GM11168 (cell line): ENCODE measurements around the gene CD59.

Experiments
- in situ Hi-C: fragments of 300-500 bp; cut with MboI; formaldehyde crosslinking; loops from one replicate; pipeline ENCODE4 v1.12.0; 2022; ENCODE audit warnings: low sequenced_read_pairs; ENCODE audit not compliant: unreplicated experiment

CD59 gene, protein sequence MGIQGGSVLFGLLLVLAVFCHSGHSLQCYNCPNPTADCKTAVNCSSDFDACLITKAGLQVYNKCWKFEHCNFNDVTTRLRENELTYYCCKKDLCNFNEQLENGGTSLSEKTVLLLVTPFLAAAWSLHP

DNA sequence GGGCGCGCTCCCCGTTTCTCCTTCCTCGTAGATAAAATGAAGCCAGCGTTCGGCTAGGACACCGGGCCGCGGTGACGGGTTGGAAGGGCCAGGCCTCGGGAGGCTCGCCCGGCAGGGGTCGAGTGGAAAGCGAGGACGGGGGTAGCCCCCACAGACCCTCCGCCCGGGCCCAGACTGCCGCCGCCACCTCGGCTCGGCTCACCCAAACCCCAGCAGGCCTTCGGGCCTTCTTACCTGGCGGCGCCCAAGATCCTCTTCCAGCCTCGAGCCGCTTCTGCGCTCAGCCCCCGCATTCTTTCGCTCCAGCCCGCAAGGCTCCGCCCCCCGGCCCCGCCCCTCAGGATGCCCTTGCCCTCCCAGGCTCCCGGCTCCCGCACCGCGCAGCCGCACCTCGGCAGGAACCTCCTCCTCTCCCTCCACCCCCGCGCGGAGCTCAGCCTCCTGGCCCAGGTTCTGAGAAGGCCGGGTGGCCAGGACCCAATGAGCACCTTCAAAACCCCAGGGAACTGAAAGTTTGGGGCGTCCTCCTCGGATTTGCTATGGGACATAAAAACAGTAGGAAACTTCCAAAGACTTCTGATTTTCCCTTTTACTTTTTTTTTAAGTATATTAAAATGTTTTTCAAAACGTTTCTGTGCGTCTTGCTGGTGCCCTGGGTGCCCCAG lies at the start of gene CD59:
Gene CD59 (minus strand): TSS at position 276 of the 665 bp plus-strand sequence. CDS start 13,978 bp downstream, outside the sequence.
- in situ Hi-C loops = no loop called here

DNA sequence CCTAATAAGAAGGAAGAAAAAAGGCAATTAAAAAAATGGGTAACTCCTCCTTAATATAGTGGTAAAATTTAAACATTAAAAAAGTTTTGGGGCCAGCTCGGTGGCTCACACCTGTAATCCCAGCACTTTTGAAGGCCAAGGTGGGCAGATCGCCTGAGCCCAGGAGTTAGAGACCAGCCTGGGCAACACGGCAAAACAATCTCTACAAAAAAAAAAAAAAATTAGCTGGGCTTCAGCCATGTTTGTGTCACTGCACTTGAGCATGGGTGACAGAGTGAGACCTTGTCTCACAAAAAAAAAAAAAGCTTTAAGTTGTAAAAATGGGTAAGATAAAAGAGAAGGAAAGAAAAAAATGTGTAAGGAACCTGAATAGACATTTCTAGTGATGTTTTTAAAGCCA lies 49.4 kb upstream of the CD59 start:
- in situ Hi-C loops = no loop called here

DNA sequence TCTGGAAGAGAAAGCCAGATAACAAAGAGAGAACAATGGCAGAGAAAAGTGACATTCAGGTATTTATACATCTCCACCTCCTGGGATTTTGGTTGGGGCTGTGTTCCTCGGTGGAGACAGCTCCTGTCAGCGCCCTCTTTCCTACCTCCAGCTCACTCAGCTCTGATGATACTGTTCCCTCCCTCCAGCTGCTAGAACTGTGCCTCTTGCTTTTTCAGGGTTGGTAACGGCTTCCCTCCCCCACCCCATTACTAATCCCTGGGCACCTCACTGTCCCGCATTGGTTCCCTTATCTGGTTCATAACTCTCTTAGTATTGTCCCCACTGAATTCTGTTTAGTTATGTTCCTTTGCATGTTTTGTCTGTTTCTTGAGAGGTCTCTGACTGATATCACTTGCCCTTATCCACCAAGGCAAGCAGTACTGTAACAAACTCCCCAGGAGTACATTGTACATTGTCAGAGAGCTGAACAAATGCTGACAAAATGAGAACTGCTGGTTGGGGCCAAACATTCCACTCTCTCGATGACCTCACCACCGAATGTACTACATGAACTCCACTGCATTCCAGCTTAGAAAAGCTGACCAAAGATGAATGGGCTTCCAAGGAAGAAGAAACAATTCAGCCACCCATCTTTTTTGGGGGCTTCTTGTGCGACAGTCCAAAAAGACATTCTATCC lies 43.8 kb upstream of the CD59 start:
- in situ Hi-C loops = no loop called here

- in situ Hi-C loops = no loop called here
These were observed 42.5 kb upstream of the CD59 start for GRCh38 chr11:33778675-33779074.

DNA sequence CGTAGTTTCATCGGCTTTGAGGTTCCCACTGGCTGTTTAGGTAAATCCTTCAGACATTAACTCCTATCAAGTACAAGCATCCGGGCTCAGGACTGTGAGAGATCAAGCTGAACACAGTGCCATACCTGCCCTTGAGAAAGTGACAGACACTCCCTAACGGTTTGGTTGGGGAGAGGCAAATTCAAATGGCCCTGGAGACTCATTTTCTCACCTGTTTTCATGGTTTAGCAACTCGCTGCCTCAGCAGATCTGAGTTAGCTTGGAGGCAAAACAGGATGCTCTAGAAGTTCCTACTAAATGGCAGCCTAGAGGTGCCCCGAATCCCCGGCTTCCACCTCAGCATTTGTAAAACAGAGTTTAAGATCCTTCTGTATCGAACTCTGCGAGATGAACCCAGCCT lies 41.7 kb upstream of the CD59 start:
- in situ Hi-C loops = no loop called here

GRCh38 chr11:33775832-33776470 lies 39.7 kb upstream of the CD59 start:
- in situ Hi-C loops = no loop called here

- in situ Hi-C loops = no loop called here
These were observed 39.2 kb upstream of the CD59 start for GRCh38 chr11:33775467-33775807.

DNA sequence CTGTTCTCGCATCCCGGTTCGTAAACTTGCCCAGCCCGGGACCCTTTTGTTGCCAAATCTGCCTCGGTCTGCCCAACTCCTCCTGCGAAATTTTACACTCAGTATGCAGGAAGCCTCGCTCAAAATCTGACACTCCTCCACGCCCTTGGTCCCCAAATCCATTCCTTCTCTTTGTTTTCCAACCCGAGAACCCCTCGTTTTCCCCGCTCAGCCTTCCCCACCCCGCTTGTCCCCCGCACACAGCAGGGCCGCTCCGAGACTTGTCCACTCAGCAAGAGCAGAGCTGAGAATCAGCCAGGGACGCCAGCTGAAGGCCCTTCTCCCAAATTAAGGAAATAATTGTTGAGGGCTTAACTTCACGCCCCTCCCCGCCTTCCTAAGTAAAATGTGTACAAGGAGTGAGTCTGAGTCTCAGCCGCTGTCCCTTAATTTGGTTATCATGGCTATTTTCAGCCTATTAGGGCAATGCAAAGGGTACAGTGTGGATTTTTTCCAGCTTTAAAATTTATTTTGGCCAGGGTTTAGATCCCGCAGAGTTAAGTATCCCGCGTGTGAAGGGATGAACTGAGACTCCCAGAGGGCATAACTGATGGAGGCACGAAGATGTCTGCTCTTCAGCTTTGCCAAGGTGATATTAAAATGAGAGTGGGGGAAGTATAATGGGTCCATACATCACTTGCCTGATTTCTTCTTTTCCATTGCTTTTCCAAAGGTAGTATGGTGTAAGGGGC lies 38.7 kb upstream of the CD59 start:
- in situ Hi-C loops = no loop called here

- in situ Hi-C loops = no loop called here
These were observed 37.9 kb upstream of the CD59 start, which contains the start of gene FBXO3 for GRCh38 chr11:33773987-33774735. FBXO3 (minus strand) TSS chr11:33774520; CDS start chr11:33774497, 23 bp downstream.

GRCh38 chr11:33773404-33773986 lies 37.3 kb upstream of the CD59 start:
- in situ Hi-C loops = no loop called here

- in situ Hi-C loops = no loop called here
These were observed 36.6 kb upstream of the CD59 start for GRCh38 chr11:33772870-33773269.

GRCh38 chr11:33772300-33772699 lies 36.1 kb upstream of the CD59 start:
- in situ Hi-C loops = no loop called here

DNA sequence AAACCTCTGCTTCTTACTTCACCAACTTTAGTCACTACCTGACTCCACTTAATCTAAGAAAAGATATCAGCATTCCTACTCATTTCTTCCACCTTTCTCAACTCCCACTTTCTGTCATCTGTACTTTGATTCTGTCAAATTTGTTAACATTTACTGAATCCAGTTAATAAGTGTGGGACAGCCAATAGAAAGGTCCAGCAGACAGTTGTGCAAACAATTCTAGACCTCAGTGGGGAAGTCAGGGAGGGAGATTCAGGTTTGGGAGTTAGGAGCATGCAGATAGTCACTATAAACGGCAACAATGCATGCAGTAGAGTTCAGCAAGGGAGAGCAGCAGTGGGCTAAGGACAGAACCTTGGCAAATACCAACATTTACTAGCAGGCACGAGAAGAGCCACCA lies 34.0 kb upstream of the CD59 start:
- in situ Hi-C loops = no loop called here

DNA sequence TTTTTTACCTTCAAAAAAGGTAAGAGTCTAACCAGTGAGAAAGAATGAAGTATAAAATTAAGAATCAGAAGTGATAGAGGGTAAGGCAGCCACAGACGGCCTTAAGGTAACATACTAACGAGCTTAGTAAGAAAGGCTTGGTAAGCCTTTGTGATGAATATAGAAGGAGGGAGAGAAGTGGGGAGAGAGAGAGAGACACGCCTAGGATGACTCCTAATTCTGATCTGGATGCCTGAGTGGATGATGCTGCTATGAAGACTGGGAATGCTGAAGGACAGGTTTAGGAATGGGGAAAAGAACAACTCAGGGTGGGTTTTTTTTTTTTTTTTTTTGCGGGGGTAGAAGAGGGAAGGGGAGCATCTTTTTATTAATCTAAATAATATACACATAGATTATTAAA lies 33.3 kb upstream of the CD59 start:
- in situ Hi-C loops = no loop called here

DNA sequence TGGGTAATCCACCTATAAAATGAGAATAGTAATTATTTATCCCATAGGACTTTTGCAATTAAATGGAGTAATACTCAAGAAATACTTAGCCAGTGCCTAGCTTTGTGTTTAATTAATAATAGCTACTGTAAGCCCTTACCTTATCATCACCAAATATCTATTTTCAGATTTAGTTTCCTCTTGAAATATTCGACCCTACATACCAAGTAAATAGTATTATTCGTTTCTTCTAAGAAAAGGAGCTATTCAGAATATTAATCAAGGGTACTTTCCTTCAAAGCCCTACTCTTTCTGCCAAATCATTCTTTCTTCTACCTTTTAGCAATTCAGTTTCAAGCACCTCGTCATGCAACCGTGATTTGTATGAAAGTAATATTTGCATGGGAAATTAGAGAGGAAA lies 31.4 kb upstream of the CD59 start:
- in situ Hi-C loops = no loop called here

DNA sequence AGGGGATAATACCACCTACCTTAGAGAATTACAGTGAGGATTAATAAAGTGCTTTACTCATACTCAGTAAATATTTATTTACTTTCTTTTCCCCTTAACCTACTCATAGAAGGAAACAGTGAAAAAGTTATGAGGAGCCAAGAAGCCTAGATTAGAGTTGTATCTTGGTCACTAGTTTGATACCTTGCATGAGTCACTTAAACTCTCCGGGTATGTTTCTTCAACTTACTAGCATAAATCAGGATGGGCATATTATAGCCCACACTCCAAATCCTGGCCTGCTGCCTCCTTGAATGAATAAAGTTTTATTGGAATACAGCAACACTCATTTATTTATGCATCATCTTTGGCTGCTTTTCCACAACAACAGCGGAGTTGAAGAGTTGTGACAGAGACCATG lies 29.9 kb upstream of the CD59 start:
- in situ Hi-C loops = no loop called here

DNA sequence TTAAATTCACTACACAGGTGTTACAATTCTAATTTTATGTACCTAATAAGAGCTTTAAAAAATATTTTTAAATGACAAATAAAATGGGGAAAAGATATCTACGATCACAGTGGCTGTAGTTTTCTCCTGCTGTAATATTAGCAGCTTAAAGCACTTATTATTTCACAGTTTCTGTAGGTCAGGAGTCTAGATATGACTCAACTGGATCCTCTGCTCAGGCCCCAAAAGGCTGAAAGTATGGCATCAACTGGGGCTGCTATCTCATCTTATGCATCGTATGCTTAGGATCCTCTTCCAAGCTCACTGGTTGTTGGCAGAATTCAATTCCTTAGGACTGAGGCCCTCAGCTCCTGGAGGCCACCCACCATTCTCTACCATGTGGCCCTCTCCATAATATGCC lies 25.2 kb upstream of the CD59 start:
- in situ Hi-C loops = no loop called here

DNA sequence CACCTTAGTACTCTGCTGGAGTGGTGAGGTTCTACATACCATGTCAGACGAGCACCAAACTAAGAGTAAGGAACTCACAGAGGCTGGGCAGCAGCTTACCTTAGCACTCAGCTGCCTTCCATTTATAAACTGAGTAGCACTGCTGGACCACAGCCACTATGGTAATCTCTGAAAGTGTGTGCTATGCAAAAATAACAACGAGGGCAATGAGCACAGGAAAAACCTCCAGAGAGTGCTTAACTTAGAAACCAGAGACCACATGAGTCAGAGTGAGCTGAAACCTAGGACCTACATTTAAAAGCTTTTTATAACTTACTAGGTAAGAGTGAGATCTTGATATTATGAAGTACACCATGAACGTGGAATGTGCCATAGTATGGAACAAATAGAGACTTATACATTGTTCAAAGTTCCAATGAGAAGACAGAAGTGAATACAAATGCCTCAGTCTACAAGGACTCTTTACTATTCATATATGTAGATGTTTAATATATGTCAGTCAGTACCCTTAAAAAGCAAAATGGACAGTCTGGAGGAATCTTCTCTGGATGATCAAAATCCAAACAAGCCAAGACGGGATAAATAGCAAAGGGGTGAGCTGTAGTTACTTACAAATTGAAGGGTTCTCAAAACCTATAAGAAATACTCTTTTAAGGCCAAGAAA lies 17.2 kb upstream of the CD59 start:
- in situ Hi-C loops = no loop called here

- in situ Hi-C loops = no loop called here
These were observed 15.7 kb upstream of the CD59 start for GRCh38 chr11:33751878-33752277.
